Measurements from ENCODE around the gene GDPD5. TPM values are rescaled to one million over a fixed set of nuclear protein-coding genes. Genes with fewer than 3 reads are reported as not detected.
"Not testable (repeated sequence)": the region's sequence is repeated elsewhere in the genome, so short reads cannot be mapped to it uniquely, and the experiment has no call there.

GDPD5 gene
- total and polyA plus RNA-seq, 4 experiments from 2014 or later = 11.0 to 160 (median 85.7) TPM

DNA sequence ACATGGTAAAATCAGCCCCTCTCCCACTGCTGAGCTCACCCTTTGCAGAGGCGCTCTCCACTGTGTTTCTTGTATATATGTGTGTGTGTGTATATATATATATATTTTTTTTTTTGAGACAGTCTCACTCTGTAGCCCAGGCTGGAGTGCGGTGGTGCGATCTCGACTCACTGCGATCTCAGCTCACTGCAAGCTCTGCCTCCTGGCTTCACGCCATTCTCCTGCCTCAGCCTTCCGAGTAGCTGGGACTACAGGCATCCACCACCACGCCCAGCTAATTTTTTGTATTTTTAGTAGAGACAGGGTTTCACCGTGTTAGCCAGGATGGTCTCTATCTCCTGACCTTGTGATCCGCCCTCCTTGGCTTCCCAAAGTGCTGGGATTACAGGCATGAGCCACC, 112.6 kb downstream of the GDPD5 start:
- H3K4me3 Mint-ChIP-seq; H3K27me3 ChIP-seq (ENCODE audit: insufficient read depth, low read length); H3K9me3 Mint-ChIP-seq; H3K4me1 ChIP-seq (ENCODE audit: insufficient read depth, low read length); H3K36me3 ChIP-seq (ENCODE audit: insufficient read depth, low read length); H3K4me1 Mint-ChIP-seq; H3K9me3 ChIP-seq (ENCODE audit: control insufficient read depth in 1 of 2, low read length in 2 of 2); H3K27ac ChIP-seq (ENCODE audit: low read depth, low read length); intact Hi-C loops (cut with micrococcal nuclease); DNase-seq; H3K4me3 ChIP-seq (ENCODE audit: low read length in 2 of 2); H3K27me3 Mint-ChIP-seq: not testable (repeated sequence)
- POLR2A ChIA-PET (ENCODE audit: partially characterized antibody) = interaction anchor here (1.1 to 1.8 kb wide), 2 partner anchors 13 to 15 kb away, joined by 3 to 7 read pairs; no protein-coding TSS in a partner anchor
- CTCF ChIA-PET (ENCODE audit: partially characterized antibody) = interaction anchor here (0.6 to 3.5 kb wide), 4 partner anchors 12 to 732 kb away, joined by 3 to 10 read pairs (median 4); partner anchors contain the start of gene RPS3
- Mint-ChIP-seq H3K27ac (peak overlapping the region in 2 of 7 donors; percentile 13 to 18), H3K36me3 (peaks cover 10 to 37% of the 10 kb centered on the region in 2 donors)

GRCh38 chr11:75409971-75410370, 115.8 kb downstream of the GDPD5 start:
- peaks cover 27% of the 10 kb centered on the region for H3K36me3 ChIP-seq (ENCODE audit: insufficient read depth, low read length)
- peaks cover 6 to 19% (median 10%) of the 10 kb centered on the region in 4 donors for H3K4me1 Mint-ChIP-seq
- H3K4me3 Mint-ChIP-seq; H3K27me3 ChIP-seq (ENCODE audit: insufficient read depth, low read length); H3K9me3 Mint-ChIP-seq; H3K27ac ChIP-seq (ENCODE audit: low read depth, low read length); H3K27me3 Mint-ChIP-seq; intact Hi-C loops (cut with micrococcal nuclease); H3K4me1 ChIP-seq (ENCODE audit: insufficient read depth, low read length); CTCF ChIA-PET (ENCODE audit: partially characterized antibody); H3K4me3 ChIP-seq (ENCODE audit: low read length in 2 of 2); H3K27ac Mint-ChIP-seq; POLR2A ChIA-PET (ENCODE audit: partially characterized antibody); H3K9me3 ChIP-seq (ENCODE audit: control insufficient read depth in 1 of 2, low read length in 2 of 2); DNase-seq: not testable (repeated sequence)
- H3K36me3 Mint-ChIP-seq = peaks cover 25 to 52% of the 10 kb centered on the region in 2 donors

- Histone ChIP-seq H3K27ac (ENCODE audit: low read depth, low read length) (no peak overlapping the region), H3K9me3 (ENCODE audit: control insufficient read depth in 1 of 2, low read length in 2 of 2) (no peaks in the 10 kb centered on the region), H3K4me1 (ENCODE audit: insufficient read depth, low read length) (peaks cover 10% of the 10 kb centered on the region), H3K36me3 (ENCODE audit: insufficient read depth, low read length) (peaks cover 35% of the 10 kb centered on the region), H3K27me3 (ENCODE audit: insufficient read depth, low read length) (no peaks in the 10 kb centered on the region), H3K4me3 (ENCODE audit: low read length in 2 of 2) (no peak overlapping the region)
- H3K4me3 Mint-ChIP-seq = no peak overlapping the region
- peaks cover 12 to 28% (median 15%) of the 10 kb centered on the region in 4 donors for H3K4me1 Mint-ChIP-seq
- ChIA-PET CTCF (ENCODE audit: partially characterized antibody) (interaction anchor here (0.9 to 3.8 kb wide), 10 partner anchors 8 to 132 kb away, joined by 4 to 46 read pairs (median 11); no protein-coding TSS in a partner anchor), POLR2A (ENCODE audit: partially characterized antibody) (interaction anchor here (1.1 to 1.4 kb wide), 2 partner anchors 9 to 11 kb away, joined by 3 to 6 read pairs; no protein-coding TSS in a partner anchor)
- DNase-seq = no peak
- H3K27ac Mint-ChIP-seq = no peak overlapping the region
- intact Hi-C loops (cut with micrococcal nuclease) = loop anchor here (1.0 kb wide), 1 partner anchor 123 kb away; no protein-coding TSS in a partner anchor
- H3K36me3 Mint-ChIP-seq = peaks cover 35 to 55% of the 10 kb centered on the region in 2 donors
- H3K9me3 Mint-ChIP-seq = no peaks in the 10 kb centered on the region
- no peaks in the 10 kb centered on the region for H3K27me3 Mint-ChIP-seq
These were observed 116.9 kb downstream of the GDPD5 start for GRCh38 chr11:75408957-75409219.

- H3K4me1 ChIP-seq (ENCODE audit: insufficient read depth, low read length) = peaks cover 36% of the 10 kb centered on the region
- H3K36me3 ChIP-seq (ENCODE audit: insufficient read depth, low read length) = peaks cover 56% of the 10 kb centered on the region
- H3K27me3 ChIP-seq (ENCODE audit: insufficient read depth, low read length) = no peaks in the 10 kb centered on the region
- H3K4me3 Mint-ChIP-seq = no peak overlapping the region
- no peak for DNase-seq
- POLR2A ChIA-PET (ENCODE audit: partially characterized antibody) = interaction anchor here (0.7 to 1.3 kb wide), 3 partner anchors 22 to 119 kb away, joined by 3 read pairs; partner anchors contain the start of gene GDPD5
- no peaks in the 10 kb centered on the region for H3K9me3 Mint-ChIP-seq
- H3K27ac Mint-ChIP-seq = peak overlapping the region in 2 of 7 donors; percentile 42 to 68
- H3K27me3 Mint-ChIP-seq = no peaks in the 10 kb centered on the region
- intact Hi-C loops (cut with micrococcal nuclease) = no loop called here
- H3K9me3 ChIP-seq (ENCODE audit: control insufficient read depth in 1 of 2, low read length in 2 of 2) = no peaks in the 10 kb centered on the region
- H3K4me1 Mint-ChIP-seq = peaks cover 30 to 53% (median 36%) of the 10 kb centered on the region in 4 donors
- no peak overlapping the region for H3K4me3 ChIP-seq (ENCODE audit: low read length in 2 of 2)
- CTCF ChIA-PET (ENCODE audit: partially characterized antibody) = interaction anchor here (1.1 to 3.8 kb wide), 6 partner anchors 20 to 130 kb away, joined by 3 to 46 read pairs (median 12); partner anchors contain the start of gene GDPD5
- peaks cover 54 to 60% of the 10 kb centered on the region in 2 donors for H3K36me3 Mint-ChIP-seq
- H3K27ac ChIP-seq (ENCODE audit: low read depth, low read length) = no peak overlapping the region
These were observed 119.4 kb downstream of the GDPD5 start for GRCh38 chr11:75406338-75406777.

- no peak for DNase-seq
- peaks cover 59 to 79% of the 10 kb centered on the region in 2 donors for H3K36me3 Mint-ChIP-seq
- ChIA-PET CTCF (ENCODE audit: partially characterized antibody) (interaction anchor here (1.1 to 1.5 kb wide), 3 partner anchors 14 to 41 kb away, joined by 3 to 4 read pairs (median 4); no protein-coding TSS in a partner anchor), POLR2A (ENCODE audit: partially characterized antibody) (interaction anchor here (0.8 to 6.2 kb wide), 2 partner anchors 16 to 26 kb away, joined by 3 to 39 read pairs; no protein-coding TSS in a partner anchor)
- no peak overlapping the region for H3K4me3 Mint-ChIP-seq
- H3K27me3 Mint-ChIP-seq = peaks cover 0 to 1% of the 10 kb centered on the region in 2 donors
- H3K27ac ChIP-seq (ENCODE audit: low read depth, low read length) = no peak overlapping the region
- peak overlapping the region in 4 of 7 donors; percentile 52 to 97 (median 76) for H3K27ac Mint-ChIP-seq
- peaks cover 38 to 75% (median 48%) of the 10 kb centered on the region in 4 donors for H3K4me1 Mint-ChIP-seq
- intact Hi-C loops (cut with micrococcal nuclease) = no loop called here
- peaks cover 43% of the 10 kb centered on the region for H3K4me1 ChIP-seq (ENCODE audit: insufficient read depth, low read length)
- H3K9me3 Mint-ChIP-seq = no peaks in the 10 kb centered on the region
- H3K36me3 ChIP-seq (ENCODE audit: insufficient read depth, low read length) = peaks cover 62% of the 10 kb centered on the region
- no peaks in the 10 kb centered on the region for H3K27me3 ChIP-seq (ENCODE audit: insufficient read depth, low read length)
- no peaks in the 10 kb centered on the region for H3K9me3 ChIP-seq (ENCODE audit: control insufficient read depth in 1 of 2, low read length in 2 of 2)
- H3K4me3 ChIP-seq (ENCODE audit: low read length in 2 of 2) = no peak overlapping the region
These were observed 121.6 kb downstream of the GDPD5 start for GRCh38 chr11:75403983-75404658.

GRCh38 chr11:75403037-75403436, 122.7 kb downstream of the GDPD5 start:
- Mint-ChIP-seq H3K4me3 (peak overlapping the region in 3 of 8 donors; percentile 22 to 94 (median 63)), H3K27me3 (peaks cover 0 to 1% of the 10 kb centered on the region in 2 donors), H3K4me1 (peaks cover 38 to 75% (median 48%) of the 10 kb centered on the region in 4 donors), H3K9me3 (no peaks in the 10 kb centered on the region), H3K27ac (peak overlapping the region; percentile 68 to 99 (median 96)), H3K36me3 (peaks cover 58 to 78% of the 10 kb centered on the region in 2 donors)
- H3K9me3 ChIP-seq (ENCODE audit: control insufficient read depth in 1 of 2, low read length in 2 of 2) = no peaks in the 10 kb centered on the region
- ChIA-PET POLR2A (ENCODE audit: partially characterized antibody) (interaction anchor here (6.2 kb wide), 1 partner anchor 27 kb away, joined by 39 read pairs; no protein-coding TSS in a partner anchor), CTCF (ENCODE audit: partially characterized antibody) (interaction anchor here (0.8 to 6.3 kb wide), 6 partner anchors 13 to 173 kb away, joined by 3 to 45 read pairs (median 4); no protein-coding TSS in a partner anchor)
- H3K27ac ChIP-seq (ENCODE audit: low read depth, low read length) = peak overlapping the region; percentile 83
- intact Hi-C loops (cut with micrococcal nuclease) = no loop called here
- no peaks in the 10 kb centered on the region for H3K27me3 ChIP-seq (ENCODE audit: insufficient read depth, low read length)
- no peak for DNase-seq
- H3K36me3 ChIP-seq (ENCODE audit: insufficient read depth, low read length) = peaks cover 62% of the 10 kb centered on the region
- no peak overlapping the region for H3K4me3 ChIP-seq (ENCODE audit: low read length in 2 of 2)
- H3K4me1 ChIP-seq (ENCODE audit: insufficient read depth, low read length) = peaks cover 43% of the 10 kb centered on the region

Data from CD4-positive, alpha-beta memory T cell (primary cell).